Left lung (tissue), 10 donors: ENCODE results near the gene MARCHF7. TPM values are rescaled to one million over a fixed set of nuclear protein-coding genes. Genes with fewer than 3 reads are reported as not detected.
"Not testable (repeated sequence)": the region's sequence is repeated elsewhere in the genome, so short reads cannot be mapped to it uniquely, and the experiment has no call there.

ENCODE experiments used
- ATAC-seq: fragments of 200-7000 bp; cut with Tn5 transposase; one replicate; pipeline ENCODE4 v1.9.1; 2020; ENCODE audit warnings: moderate library complexity
- DNase-seq, 4 donors: peaks; one replicate each; pipeline ENCODE4 v3.0.0-alpha.2; 2013 to 2020
- H3K27ac ChIP-seq, 2 donors: fragments of 200-600 bp; sonication (generic) in 1 of 2; one replicate each; pipeline versions ENCODE4 v1.5.0 to v1.8.0; 2020 to 2021
- H3K27me3 ChIP-seq, 2 donors: fragments of 200-600 bp; sonication (generic) in 1 of 2; one replicate each; pipeline versions ENCODE4 v1.5.0 to v1.8.0; 2020 to 2021
- H3K36me3 ChIP-seq, 2 donors: fragments of 200-600 bp; sonication (generic) in 1 of 2; one replicate each; pipeline versions ENCODE4 v1.5.0 to v1.8.0; 2020 to 2021
- H3K4me1 ChIP-seq, 2 donors: fragments of 200-600 bp; one replicate each; pipeline ENCODE4 v1.8.0; 2021
- H3K4me3 ChIP-seq, 2 donors: fragments of 200-600 bp; sonication (generic) in 1 of 2; one replicate each; pipeline versions ENCODE4 v1.5.0 to v1.8.0; 2020 to 2021; ENCODE audit warnings: mild to moderate bottlenecking in 1 of 2
- H3K9me3 ChIP-seq, 2 donors: fragments of 200-600 bp; sonication (generic) in 1 of 2; one replicate each; pipeline versions ENCODE4 v1.5.0 to v1.8.0; 2020 to 2021
- intact Hi-C, 2 donors: fragments of 100-400 bp; cut with DNase I; formaldehyde crosslinking; loops; one replicate each; pipeline versions ENCODE4 v1.11.2 to v1.14.2; 2022
- polyA plus RNA-seq, 6 donors: library from polyadenylated mRNA; unstranded; fragments of 120-200 nt; gene quantifications; one replicate each; pipeline ENCODE4 v1.2.1, GENCODE V29; 2013; ENCODE audit not compliant: insufficient read length in 6 of 6
- total RNA-seq, 2 donors: library from RNA; stranded (reverse); fragmentation: NEBNext Ultra II Directional; extraction: Animal tissue kit (Norgen Biotek cat#: 25700); gene quantifications; one replicate each; pipeline ENCODE4 v1.2.1, GENCODE V29; 2021
- TF ChIP-seq, protein P1 (sequence below), 2 donors: fragments of 200-600 bp; sonication (generic) in 1 of 2; IDR thresholded peaks; one replicate each; pipeline versions ENCODE4 v1.5.0 to v1.8.0; 2021; ENCODE audit warnings: antibody characterized with exemption in 2 of 2
- donor health status: DM: no; HTN: yes; CAD: no.
- donor health status: DM: no; HTN: no; CAD: no.

MARCHF7 gene
- total and polyA plus RNA-seq, 8 donors, result 64.1 to 202 (median 162) TPM

DNA sequence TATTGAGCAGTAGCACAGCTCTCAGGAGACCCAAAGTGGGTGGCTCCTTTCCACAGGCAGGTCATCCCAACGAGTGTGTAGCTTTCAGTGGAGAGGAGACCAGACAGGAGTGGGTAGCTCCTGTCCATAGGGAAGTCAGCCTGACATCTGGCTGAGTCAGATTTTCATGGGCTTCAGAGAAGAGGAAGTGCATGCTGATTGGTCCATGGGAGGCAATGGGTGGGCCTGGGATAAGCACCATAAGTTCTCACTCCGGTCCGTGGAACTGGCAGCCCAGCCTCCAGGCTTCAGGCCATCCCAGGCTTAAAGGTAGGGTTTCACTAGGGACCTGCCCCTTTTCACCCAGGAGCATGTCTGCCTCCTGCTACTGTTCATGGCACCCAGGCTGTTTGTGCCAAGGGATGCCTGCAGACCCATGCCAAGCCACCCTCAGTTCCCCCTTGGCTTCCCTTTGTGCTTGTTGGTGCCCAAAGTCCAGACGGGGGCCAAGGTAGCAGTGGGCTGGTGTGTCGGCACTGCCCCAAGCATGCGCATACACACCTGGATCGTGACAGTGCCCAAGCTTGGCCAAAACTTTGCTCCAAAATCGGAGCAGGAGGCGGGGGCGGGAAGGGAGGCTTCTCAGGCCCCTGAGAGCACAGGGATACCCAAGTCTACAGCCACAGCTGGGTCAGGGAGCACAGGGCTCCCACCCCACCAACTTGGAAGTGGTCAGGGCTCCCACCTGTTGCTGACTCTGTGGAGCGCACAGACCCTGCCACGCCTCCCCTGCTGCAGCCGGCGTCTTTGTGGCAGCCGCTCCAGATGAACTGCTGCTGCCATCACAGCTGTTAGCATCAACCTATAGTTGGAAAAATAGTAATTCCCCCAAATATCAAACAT is 26.4 kb downstream of the MARCHF7 start:
- intact Hi-C loops, result no loop called here
- Histone ChIP-seq H3K9me3 (no peaks in the 10 kb centered on the region), H3K4me1 (peaks cover 0 to 14% of the 10 kb centered on the region in 2 donors), H3K4me3 (no peak overlapping the region), H3K27me3 (no peaks in the 10 kb centered on the region), H3K27ac (no peak overlapping the region), H3K36me3 (peaks cover 0 to 77% of the 10 kb centered on the region in 2 donors)
- TF ChIP-seq, protein P1, sequence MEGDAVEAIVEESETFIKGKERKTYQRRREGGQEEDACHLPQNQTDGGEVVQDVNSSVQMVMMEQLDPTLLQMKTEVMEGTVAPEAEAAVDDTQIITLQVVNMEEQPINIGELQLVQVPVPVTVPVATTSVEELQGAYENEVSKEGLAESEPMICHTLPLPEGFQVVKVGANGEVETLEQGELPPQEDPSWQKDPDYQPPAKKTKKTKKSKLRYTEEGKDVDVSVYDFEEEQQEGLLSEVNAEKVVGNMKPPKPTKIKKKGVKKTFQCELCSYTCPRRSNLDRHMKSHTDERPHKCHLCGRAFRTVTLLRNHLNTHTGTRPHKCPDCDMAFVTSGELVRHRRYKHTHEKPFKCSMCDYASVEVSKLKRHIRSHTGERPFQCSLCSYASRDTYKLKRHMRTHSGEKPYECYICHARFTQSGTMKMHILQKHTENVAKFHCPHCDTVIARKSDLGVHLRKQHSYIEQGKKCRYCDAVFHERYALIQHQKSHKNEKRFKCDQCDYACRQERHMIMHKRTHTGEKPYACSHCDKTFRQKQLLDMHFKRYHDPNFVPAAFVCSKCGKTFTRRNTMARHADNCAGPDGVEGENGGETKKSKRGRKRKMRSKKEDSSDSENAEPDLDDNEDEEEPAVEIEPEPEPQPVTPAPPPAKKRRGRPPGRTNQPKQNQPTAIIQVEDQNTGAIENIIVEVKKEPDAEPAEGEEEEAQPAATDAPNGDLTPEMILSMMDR (IDR thresholded peaks at IDR 0.05), result no peak
- DNase-seq (peak in 1 of 4 donors; percentile 62), ATAC-seq (peak; percentile 53)

GRCh38 chr2:159742846-159743245 is 30.5 kb downstream of the MARCHF7 start:
- H3K27ac ChIP-seq, result no peak overlapping the region
- ATAC-seq (no peak), DNase-seq (no peak)
- peaks cover 0 to 76% of the 10 kb centered on the region in 2 donors for H3K36me3 ChIP-seq
- intact Hi-C loops, result no loop called here
- H3K9me3 ChIP-seq, result no peaks in the 10 kb centered on the region
- TF ChIP-seq, protein P1 (IDR thresholded peaks at IDR 0.05), result no peak
- no peak overlapping the region for H3K4me3 ChIP-seq
- H3K27me3 ChIP-seq, result no peaks in the 10 kb centered on the region
- peaks cover 0 to 5% of the 10 kb centered on the region in 2 donors for H3K4me1 ChIP-seq

- ATAC-seq (peak; percentile 48), DNase-seq (no peak)
- intact Hi-C loops, result no loop called here
- TF ChIP-seq, protein P1 (IDR thresholded peaks at IDR 0.05), result no peak
- Histone ChIP-seq H3K9me3 (no peaks in the 10 kb centered on the region), H3K4me1 (peaks cover 0 to 5% of the 10 kb centered on the region in 2 donors), H3K4me3 (no peak overlapping the region), H3K27me3 (no peaks in the 10 kb centered on the region), H3K36me3 (peaks cover 0 to 76% of the 10 kb centered on the region in 2 donors), H3K27ac (no peak overlapping the region)
Measured at GRCh38 chr2:159744363-159744762, 32.1 kb downstream of the MARCHF7 start.

DNA sequence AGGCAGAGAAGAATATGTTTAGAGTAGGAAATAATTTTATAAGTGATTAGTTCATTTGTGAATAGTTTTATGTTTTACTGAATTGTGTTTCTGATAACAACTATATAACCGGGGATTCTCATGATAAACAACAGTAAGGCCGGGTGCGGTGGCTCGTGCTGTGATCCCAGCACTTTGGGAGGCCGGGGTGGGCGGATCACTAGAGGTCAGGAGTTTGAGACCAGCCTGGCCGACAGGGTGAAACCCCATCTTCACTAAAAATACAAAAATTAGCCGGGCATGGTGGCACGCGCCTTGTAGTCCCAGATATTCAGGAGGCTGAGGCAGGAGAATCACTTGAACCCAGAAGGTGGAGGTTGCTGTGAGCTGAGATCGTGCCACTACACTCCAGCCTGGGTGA is 32.9 kb downstream of the MARCHF7 start:
- H3K27ac ChIP-seq, H3K9me3 ChIP-seq, intact Hi-C loops, H3K4me1 ChIP-seq, ATAC-seq, H3K4me3 ChIP-seq, H3K27me3 ChIP-seq: not testable (repeated sequence)
- DNase-seq, result peak in 1 of 4 donors; percentile 64
- peaks cover 0 to 76% of the 10 kb centered on the region in 2 donors for H3K36me3 ChIP-seq

DNA sequence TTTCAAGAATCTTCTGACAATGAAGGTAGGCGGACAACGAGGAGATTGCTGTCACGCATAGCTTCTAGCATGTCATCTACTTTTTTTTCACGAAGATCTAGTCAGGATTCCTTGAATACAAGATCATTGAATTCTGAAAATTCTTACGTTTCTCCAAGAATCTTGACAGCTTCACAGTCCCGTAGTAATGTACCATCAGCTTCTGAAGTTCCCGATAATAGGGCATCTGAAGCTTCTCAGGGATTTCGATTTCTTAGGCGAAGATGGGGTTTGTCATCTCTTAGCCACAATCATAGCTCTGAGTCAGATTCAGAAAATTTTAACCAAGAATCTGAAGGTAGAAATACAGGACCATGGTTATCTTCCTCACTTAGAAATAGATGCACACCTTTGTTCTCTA is 35.8 kb downstream of the MARCHF7 start:
- TF ChIP-seq, protein P1 (IDR thresholded peaks at IDR 0.05), result no peak
- H3K27ac ChIP-seq, result no peak overlapping the region
- H3K36me3 ChIP-seq, result peaks cover 0 to 76% of the 10 kb centered on the region in 2 donors

More for the DNA sequence above, 35.8 kb downstream of the MARCHF7 start:
- no peak overlapping the region for H3K4me3 ChIP-seq
- H3K27me3 ChIP-seq, result no peaks in the 10 kb centered on the region
- H3K4me1 ChIP-seq, result peaks cover 0 to 8% of the 10 kb centered on the region in 2 donors
- intact Hi-C loops, result no loop called here
- DNase-seq (no peak), ATAC-seq (no peak)
- H3K9me3 ChIP-seq, result no peaks in the 10 kb centered on the region
